Liver (tissue), 9 donors: Measurements from ENCODE around the gene TRIM9. TPM values are rescaled to one million over a fixed set of nuclear protein-coding genes. Genes with fewer than 3 reads are reported as not detected.
"Not testable (repeated sequence)": the region's sequence is repeated elsewhere in the genome, so short reads cannot be mapped to it uniquely, and the experiment has no call there.

Experiments used
- DNase-seq: peaks from one replicate; pipeline ENCODE4 v3.0.0-alpha.2; 2017; ENCODE audit warnings: low spot score
- H3K27ac ChIP-seq, 2 donors: one replicate each; pipeline ENCODE4 v1.7.0; 2013; ENCODE audit warnings: inconsistent platforms in 2 of 2, low read length in 2 of 2, control low read depth in 1 of 2, low read depth in 1 of 2, mild to moderate bottlenecking in 1 of 2
- H3K27me3 ChIP-seq, 4 donors: one replicate each; pipeline versions ENCODE4 v1.6.1 to v1.7.0; 2013; ENCODE audit warnings: low read length in 3 of 4, inconsistent platforms in 1 of 4, mild to moderate bottlenecking in 1 of 4, moderate library complexity in 1 of 4; ENCODE audit not compliant: control insufficient read depth in 4 of 4, insufficient read depth in 4 of 4
- H3K36me3 ChIP-seq, 4 donors: one replicate each; pipeline versions ENCODE4 v1.6.1 to v1.7.0; 2013; ENCODE audit warnings: low read length in 3 of 4, mild to moderate bottlenecking in 3 of 4, low read depth in 1 of 4, moderate library complexity in 1 of 4; ENCODE audit not compliant: control insufficient read depth in 4 of 4, insufficient read depth in 3 of 4
- H3K4me1 ChIP-seq, 4 donors: one replicate each; pipeline versions ENCODE4 v1.6.1 to v1.7.0; 2013; ENCODE audit warnings: low read length in 3 of 4, mild to moderate bottlenecking in 3 of 4, moderate library complexity in 1 of 4; ENCODE audit not compliant: control insufficient read depth in 4 of 4, insufficient read depth in 4 of 4
- H3K4me3 ChIP-seq, 3 donors: one replicate each; pipeline versions ENCODE4 v1.6.1 to v1.7.0; 2013; ENCODE audit warnings: low read length in 3 of 3, control low read depth in 1 of 3, low read depth in 1 of 3, mild to moderate bottlenecking in 1 of 3
- H3K9ac ChIP-seq, 2 donors: one replicate each; pipeline ENCODE4 v1.7.0; 2013; ENCODE audit warnings: low read length in 2 of 2, mild to moderate bottlenecking in 2 of 2, moderate library complexity in 2 of 2, control low read depth in 1 of 2, low read depth in 1 of 2
- H3K9me3 ChIP-seq, 4 donors: one replicate each; pipeline versions ENCODE4 v1.6.1 to v1.7.0; 2013; ENCODE audit warnings: low read length in 3 of 4; ENCODE audit not compliant: control insufficient read depth in 4 of 4
- FOXA1 ChIP-seq: IDR thresholded peaks from 2 replicates; pipeline ENCODE4 v1.6.1; 2016; ENCODE audit warnings: antibody characterized with exemption
- FOXA2 ChIP-seq: IDR thresholded peaks from 2 replicates; pipeline ENCODE4 v1.6.1; 2016; ENCODE audit warnings: antibody characterized with exemption
- HNF4A ChIP-seq, 2 donors: conservative IDR thresholded peaks; 2 replicates each; pipeline ENCODE4 v1.6.1; 2016; ENCODE audit warnings: antibody characterized with exemption in 2 of 2, mild to moderate bottlenecking in 2 of 2
- HNF4G ChIP-seq: IDR thresholded peaks from 2 replicates; pipeline ENCODE4 v1.6.1; 2016; ENCODE audit warnings: antibody characterized with exemption
- JUND ChIP-seq, 2 donors: IDR thresholded peaks; 2 replicates each; pipeline ENCODE4 v1.6.1; 2016; ENCODE audit warnings: antibody characterized with exemption in 2 of 2
- NR2F2 ChIP-seq: IDR thresholded peaks from 2 replicates; pipeline ENCODE4 v1.6.1; 2016; ENCODE audit warnings: antibody characterized with exemption
- RAD21 ChIP-seq, 2 donors: IDR thresholded peaks; 2 replicates each; pipeline ENCODE4 v1.6.1; 2016; ENCODE audit warnings: antibody characterized with exemption in 2 of 2, mild to moderate bottlenecking in 2 of 2
- RXRA ChIP-seq, 2 donors: IDR thresholded peaks; 2 replicates each; pipeline ENCODE4 v1.6.1; 2017 to 2018; ENCODE audit warnings: antibody characterized with exemption in 2 of 2, mild to moderate bottlenecking in 1 of 2
- SP1 ChIP-seq: IDR thresholded peaks from 2 replicates; pipeline ENCODE4 v1.6.1; 2018; ENCODE audit warnings: antibody characterized with exemption, mild to moderate bottlenecking
- YY1 ChIP-seq: IDR thresholded peaks from 2 replicates; pipeline ENCODE4 v1.6.1; 2016; ENCODE audit warnings: antibody characterized with exemption, mild to moderate bottlenecking
- WGBS: extraction: QIAGEN DNeasy Blood & Tissue Kit; methylation state at CpG from one replicate; pipeline ENCODE4 v1.1.7; 2013; 5-methylcytosine and 5-hydroxymethylcytosine counted together
- polyA plus RNA-seq, 2 donors: library from polyadenylated mRNA; stranded (reverse) in 1 of 2; unstranded in 1 of 2; fragments of 200-250 nt in 1 of 2; fragments of >200 nt in 1 of 2; fragmentation: Nextera tagmentation in 1 of 2; extraction: Ambion mirVana in 1 of 2; gene quantifications; one replicate each; pipeline versions ENCODE4 v1.2.1 to v1.2.3, GENCODE V29; 2013 to 2015
- total RNA-seq, 2 donors: library from RNA; depleted of rRNA; stranded (reverse); fragments of >200 nt; gene quantifications; one replicate each; pipeline ENCODE4 v1.2.3, GENCODE V29; 2014
- TF ChIP-seq, protein P1 (sequence below): IDR thresholded peaks from 2 replicates; pipeline ENCODE4 v1.6.1; 2016; ENCODE audit warnings: antibody characterized with exemption
- TF ChIP-seq, protein P2 (sequence below): IDR thresholded peaks from 2 replicates; pipeline ENCODE4 v1.6.1; 2016; ENCODE audit warnings: antibody characterized with exemption
- TF ChIP-seq, protein P3 (sequence below): IDR thresholded peaks from 2 replicates; pipeline ENCODE4 v1.6.1; 2016; ENCODE audit warnings: antibody characterized with exemption, mild to moderate bottlenecking
- donor health status: healthy.
- donor health status: healthy.
- donor health status: healthy.
- donor health status: healthy.
- donor health status: healthy.

The TRIM9 gene
- total and polyA plus RNA-seq, 4 donors, result 0.09 to 1.6 (median 0.18) TPM

DNA sequence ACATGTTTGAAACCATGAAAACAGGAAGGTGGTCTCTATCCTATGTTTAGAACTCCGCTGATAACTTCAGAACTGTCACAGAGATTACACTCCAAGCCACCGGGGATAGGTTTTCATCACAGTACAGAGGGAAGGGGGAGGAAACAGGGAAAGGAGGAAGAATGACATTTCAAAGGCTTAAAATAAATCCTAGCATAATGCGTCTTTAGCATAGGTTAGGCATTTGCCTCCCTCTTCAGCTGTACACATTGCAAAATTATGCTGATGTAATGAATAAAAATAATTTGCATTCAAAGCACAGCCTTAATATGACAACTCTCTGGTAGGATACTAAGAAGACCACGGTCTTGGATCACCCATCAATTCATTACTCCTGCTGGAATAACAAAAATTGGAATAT lies 96.3 kb downstream of the TRIM9 start:
- TF ChIP-seq YY1, result no peak
- TF ChIP-seq NR2F2, result no peak
- no peak for TF ChIP-seq HNF4G
- TF ChIP-seq RAD21 (IDR thresholded peaks at IDR 0.05), result no peak
- no peak for TF ChIP-seq JUND (IDR thresholded peaks at IDR 0.05)
- TF ChIP-seq RXRA (IDR thresholded peaks at IDR 0.05), result no peak
- TF ChIP-seq, protein P1, sequence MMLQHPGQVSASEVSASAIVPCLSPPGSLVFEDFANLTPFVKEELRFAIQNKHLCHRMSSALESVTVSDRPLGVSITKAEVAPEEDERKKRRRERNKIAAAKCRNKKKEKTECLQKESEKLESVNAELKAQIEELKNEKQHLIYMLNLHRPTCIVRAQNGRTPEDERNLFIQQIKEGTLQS, result no peak
- TF ChIP-seq FOXA2, result no peak
- TF ChIP-seq, protein P2, sequence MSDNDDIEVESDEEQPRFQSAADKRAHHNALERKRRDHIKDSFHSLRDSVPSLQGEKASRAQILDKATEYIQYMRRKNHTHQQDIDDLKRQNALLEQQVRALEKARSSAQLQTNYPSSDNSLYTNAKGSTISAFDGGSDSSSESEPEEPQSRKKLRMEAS, result no peak
- no peak for TF ChIP-seq FOXA1
- TF ChIP-seq, protein P3, sequence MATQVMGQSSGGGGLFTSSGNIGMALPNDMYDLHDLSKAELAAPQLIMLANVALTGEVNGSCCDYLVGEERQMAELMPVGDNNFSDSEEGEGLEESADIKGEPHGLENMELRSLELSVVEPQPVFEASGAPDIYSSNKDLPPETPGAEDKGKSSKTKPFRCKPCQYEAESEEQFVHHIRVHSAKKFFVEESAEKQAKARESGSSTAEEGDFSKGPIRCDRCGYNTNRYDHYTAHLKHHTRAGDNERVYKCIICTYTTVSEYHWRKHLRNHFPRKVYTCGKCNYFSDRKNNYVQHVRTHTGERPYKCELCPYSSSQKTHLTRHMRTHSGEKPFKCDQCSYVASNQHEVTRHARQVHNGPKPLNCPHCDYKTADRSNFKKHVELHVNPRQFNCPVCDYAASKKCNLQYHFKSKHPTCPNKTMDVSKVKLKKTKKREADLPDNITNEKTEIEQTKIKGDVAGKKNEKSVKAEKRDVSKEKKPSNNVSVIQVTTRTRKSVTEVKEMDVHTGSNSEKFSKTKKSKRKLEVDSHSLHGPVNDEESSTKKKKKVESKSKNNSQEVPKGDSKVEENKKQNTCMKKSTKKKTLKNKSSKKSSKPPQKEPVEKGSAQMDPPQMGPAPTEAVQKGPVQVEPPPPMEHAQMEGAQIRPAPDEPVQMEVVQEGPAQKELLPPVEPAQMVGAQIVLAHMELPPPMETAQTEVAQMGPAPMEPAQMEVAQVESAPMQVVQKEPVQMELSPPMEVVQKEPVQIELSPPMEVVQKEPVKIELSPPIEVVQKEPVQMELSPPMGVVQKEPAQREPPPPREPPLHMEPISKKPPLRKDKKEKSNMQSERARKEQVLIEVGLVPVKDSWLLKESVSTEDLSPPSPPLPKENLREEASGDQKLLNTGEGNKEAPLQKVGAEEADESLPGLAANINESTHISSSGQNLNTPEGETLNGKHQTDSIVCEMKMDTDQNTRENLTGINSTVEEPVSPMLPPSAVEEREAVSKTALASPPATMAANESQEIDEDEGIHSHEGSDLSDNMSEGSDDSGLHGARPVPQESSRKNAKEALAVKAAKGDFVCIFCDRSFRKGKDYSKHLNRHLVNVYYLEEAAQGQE, result no peak
- TF ChIP-seq SP1, result no peak
- Histone ChIP-seq H3K4me3 (no peak overlapping the region), H3K4me1 (no peaks in the 10 kb centered on the region), H3K27ac (no peak overlapping the region), H3K36me3 (no peaks in the 10 kb centered on the region), H3K9me3 (no peaks in the 10 kb centered on the region), H3K27me3 (no peaks in the 10 kb centered on the region), H3K9ac (no peak overlapping the region)
- WGBS, result 86% methylated on average over 4 of the region's 4 CpGs
- DNase-seq, result no peak

DNA sequence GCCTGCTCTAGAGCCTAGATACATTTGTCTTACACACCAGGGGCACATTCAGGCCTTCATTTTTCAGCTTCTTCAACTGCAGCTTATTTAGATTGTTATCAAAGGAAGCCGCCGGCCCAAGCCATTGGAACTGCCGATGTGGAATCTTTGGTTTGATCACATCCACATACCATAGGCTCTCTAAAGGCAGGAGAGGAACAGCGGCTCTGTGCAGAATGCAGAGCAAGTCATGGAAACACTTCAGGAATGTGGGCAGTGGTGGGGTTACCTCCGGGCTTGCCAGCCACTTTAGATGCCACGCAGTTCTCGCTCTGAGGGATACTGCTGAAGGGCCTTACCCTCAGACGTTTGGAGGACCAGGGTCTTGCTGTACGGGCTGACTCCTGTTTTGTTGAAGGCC lies 97.2 kb downstream of the TRIM9 start:
- no peaks in the 10 kb centered on the region for H3K4me1 ChIP-seq
- TF ChIP-seq HNF4A (conservative IDR thresholded peaks at IDR 0.05), result no peak
- no peak for DNase-seq
- no peak overlapping the region for H3K4me3 ChIP-seq
- WGBS, result 94% methylated on average over 9 of the region's 9 CpGs
- no peak overlapping the region for H3K27ac ChIP-seq
- no peaks in the 10 kb centered on the region for H3K9me3 ChIP-seq
- no peaks in the 10 kb centered on the region for H3K36me3 ChIP-seq
- no peak overlapping the region for H3K9ac ChIP-seq
- no peaks in the 10 kb centered on the region for H3K27me3 ChIP-seq

DNA sequence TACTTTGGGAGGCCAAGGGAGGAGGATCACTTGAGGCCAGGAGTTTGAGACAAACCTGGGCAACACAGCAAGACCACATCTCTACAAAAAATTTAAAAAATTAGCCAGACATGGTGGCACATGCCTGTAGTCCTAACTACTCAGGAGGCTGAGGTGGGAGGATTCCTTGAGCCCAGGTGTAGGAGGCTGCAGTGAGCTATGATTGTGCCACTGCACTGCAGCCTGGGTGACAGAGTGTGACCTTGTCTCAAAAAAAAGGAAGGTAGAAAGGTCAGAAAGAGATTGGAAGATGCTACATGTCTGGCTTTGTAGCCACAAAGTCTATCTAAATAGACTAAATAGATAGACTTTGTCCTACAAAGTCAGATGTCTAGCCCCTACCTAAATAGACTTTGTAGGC lies 100.7 kb downstream of the TRIM9 start:
- H3K9ac ChIP-seq, DNase-seq, H3K27me3 ChIP-seq, H3K4me1 ChIP-seq, H3K4me3 ChIP-seq, H3K36me3 ChIP-seq, H3K27ac ChIP-seq, H3K9me3 ChIP-seq: not testable (repeated sequence)
